GM18507 (cell line): ENCODE results near the gene SPINK4.
A peak's percentile ranks its signal among the peaks of the same experiment; 100 is the strongest.

Experiments used
- DNase-seq: peaks from one replicate; pipeline ENCODE4 v3.0.0; 2011; ENCODE audit warnings: low read depth; ENCODE audit not compliant: insufficient read length; ENCODE audit errors: extremely low spot score
- FAIRE-seq: peaks from 2 replicates; lab custom pipeline; 2011; peaks lifted over from hg19 to GRCh38; lab: Jason Lieb, UNC

SPINK4 gene

GRCh38 chr9:33227741-33228140 is 12.2 kb upstream of the SPINK4 start:
- no peak for DNase-seq
- no peak for FAIRE-seq

GRCh38 chr9:33228606-33229005 is 11.4 kb upstream of the SPINK4 start:
- no peak for FAIRE-seq
- DNase-seq = no peak

- DNase-seq (no peak), FAIRE-seq (no peak)
Observed at GRCh38 chr9:33229359-33230114, 10.4 kb upstream of the SPINK4 start.

- DNase-seq (no peak), FAIRE-seq (no peak)
Observed at GRCh38 chr9:33230756-33231622, 9.0 kb upstream of the SPINK4 start.

GRCh38 chr9:33231623-33231942 is 8.4 kb upstream of the SPINK4 start:
- DNase-seq = no peak
- no peak for FAIRE-seq

GRCh38 chr9:33232815-33233214 is 7.2 kb upstream of the SPINK4 start:
- DNase-seq (no peak), FAIRE-seq (no peak)

GRCh38 chr9:33233626-33234342 is 6.2 kb upstream of the SPINK4 start:
- DNase-seq (no peak), FAIRE-seq (no peak)

GRCh38 chr9:33234511-33235467 is 5.2 kb upstream of the SPINK4 start:
- no peak for DNase-seq
- FAIRE-seq = no peak

GRCh38 chr9:33236571-33236970 is 3.4 kb upstream of the SPINK4 start:
- DNase-seq (no peak), FAIRE-seq (no peak)

- no peak for FAIRE-seq
- no peak for DNase-seq
Observed at GRCh38 chr9:33241298-33241697, 1.3 kb downstream of the SPINK4 start.

GRCh38 chr9:33242609-33243134 is 2.7 kb downstream of the SPINK4 start:
- DNase-seq (no peak), FAIRE-seq (no peak)

GRCh38 chr9:33244137-33244784 is 4.3 kb downstream of the SPINK4 start:
- FAIRE-seq = no peak
- no peak for DNase-seq

GRCh38 chr9:33245341-33245740 is 5.4 kb downstream of the SPINK4 start:
- DNase-seq (no peak), FAIRE-seq (no peak)

- DNase-seq (no peak), FAIRE-seq (no peak)
Observed at GRCh38 chr9:33246269-33246860, 6.4 kb downstream of the SPINK4 start.

GRCh38 chr9:33248606-33249005 is 8.6 kb downstream of the SPINK4 start:
- FAIRE-seq = no peak
- no peak for DNase-seq

GRCh38 chr9:33249087-33249658 is 9.2 kb downstream of the SPINK4 start:
- no peak for DNase-seq
- peak; percentile 71 for FAIRE-seq

- DNase-seq = no peak
- FAIRE-seq = no peak
Observed at GRCh38 chr9:33249983-33250382, 10.0 kb downstream of the SPINK4 start.

GRCh38 chr9:33250458-33250995 is 10.6 kb downstream of the SPINK4 start:
- FAIRE-seq (no peak), DNase-seq (no peak)
